22Rv1 (cell line): ENCODE data around the gene LRBA.
"Not testable (repeated sequence)": the region's sequence is repeated elsewhere in the genome, so short reads cannot be mapped to it uniquely, and the experiment has no call there.

ENCODE experiments used
- H3K27ac ChIP-seq: fragments of 450-650 bp; 2 replicates; pipeline ENCODE4 v1.5.1; 2017
- ZFX ChIP-seq: fragments of 450-650 bp; IDR thresholded peaks from 2 replicates; pipeline ENCODE4 v1.6.1; 2017; ENCODE audit warnings: antibody characterized with exemption, borderline replicate concordance
- TF ChIP-seq, protein P1 (sequence below): fragments of 450-650 bp; IDR thresholded peaks from 2 replicates; pipeline ENCODE4 v1.5.1; 2017; ENCODE audit warnings: mild to moderate bottlenecking

LRBA gene

DNA sequence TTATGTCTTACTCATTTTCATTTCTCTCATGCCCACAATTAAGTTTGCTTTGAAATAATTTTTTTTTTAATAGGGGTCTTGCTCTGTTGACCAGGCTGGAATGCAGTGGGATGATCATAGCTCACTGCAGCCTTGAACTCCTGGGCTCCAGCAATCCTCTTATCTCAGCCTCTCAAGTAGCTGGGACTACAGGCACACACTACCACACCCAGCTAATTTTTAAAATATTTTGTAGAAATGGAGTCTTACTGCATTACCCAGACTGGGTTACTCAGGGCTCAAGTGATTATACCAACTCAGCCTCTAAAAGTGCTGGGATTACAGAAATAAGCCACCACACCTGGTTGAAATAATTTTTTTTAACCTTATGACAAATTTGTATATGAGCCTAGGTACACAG, 452.3 kb downstream of the LRBA start:
- no peak for TF ChIP-seq ZFX
- TF ChIP-seq, protein P1, sequence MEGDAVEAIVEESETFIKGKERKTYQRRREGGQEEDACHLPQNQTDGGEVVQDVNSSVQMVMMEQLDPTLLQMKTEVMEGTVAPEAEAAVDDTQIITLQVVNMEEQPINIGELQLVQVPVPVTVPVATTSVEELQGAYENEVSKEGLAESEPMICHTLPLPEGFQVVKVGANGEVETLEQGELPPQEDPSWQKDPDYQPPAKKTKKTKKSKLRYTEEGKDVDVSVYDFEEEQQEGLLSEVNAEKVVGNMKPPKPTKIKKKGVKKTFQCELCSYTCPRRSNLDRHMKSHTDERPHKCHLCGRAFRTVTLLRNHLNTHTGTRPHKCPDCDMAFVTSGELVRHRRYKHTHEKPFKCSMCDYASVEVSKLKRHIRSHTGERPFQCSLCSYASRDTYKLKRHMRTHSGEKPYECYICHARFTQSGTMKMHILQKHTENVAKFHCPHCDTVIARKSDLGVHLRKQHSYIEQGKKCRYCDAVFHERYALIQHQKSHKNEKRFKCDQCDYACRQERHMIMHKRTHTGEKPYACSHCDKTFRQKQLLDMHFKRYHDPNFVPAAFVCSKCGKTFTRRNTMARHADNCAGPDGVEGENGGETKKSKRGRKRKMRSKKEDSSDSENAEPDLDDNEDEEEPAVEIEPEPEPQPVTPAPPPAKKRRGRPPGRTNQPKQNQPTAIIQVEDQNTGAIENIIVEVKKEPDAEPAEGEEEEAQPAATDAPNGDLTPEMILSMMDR: no peak
- no peak overlapping the region for H3K27ac ChIP-seq

DNA sequence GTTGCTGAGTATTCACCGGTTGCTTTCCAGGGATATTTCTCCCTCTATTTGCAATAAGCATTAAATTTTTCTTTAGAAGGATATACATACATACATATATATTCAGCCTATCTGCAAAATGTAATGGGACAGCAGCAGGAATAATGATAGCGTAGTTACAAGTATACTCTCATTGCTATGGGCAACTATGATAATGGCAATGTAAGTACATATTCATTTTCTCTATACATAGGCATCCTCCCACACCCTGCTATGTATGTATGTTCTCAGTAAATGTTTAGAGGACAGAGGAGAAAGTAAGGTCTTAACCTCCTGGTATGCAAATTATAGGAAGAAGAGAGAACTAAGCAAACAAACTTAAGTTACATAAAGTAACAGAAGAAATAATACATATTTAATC, 452.8 kb downstream of the LRBA start:
- TF ChIP-seq, protein P1: no peak
- TF ChIP-seq ZFX: no peak
- no peak overlapping the region for H3K27ac ChIP-seq

DNA sequence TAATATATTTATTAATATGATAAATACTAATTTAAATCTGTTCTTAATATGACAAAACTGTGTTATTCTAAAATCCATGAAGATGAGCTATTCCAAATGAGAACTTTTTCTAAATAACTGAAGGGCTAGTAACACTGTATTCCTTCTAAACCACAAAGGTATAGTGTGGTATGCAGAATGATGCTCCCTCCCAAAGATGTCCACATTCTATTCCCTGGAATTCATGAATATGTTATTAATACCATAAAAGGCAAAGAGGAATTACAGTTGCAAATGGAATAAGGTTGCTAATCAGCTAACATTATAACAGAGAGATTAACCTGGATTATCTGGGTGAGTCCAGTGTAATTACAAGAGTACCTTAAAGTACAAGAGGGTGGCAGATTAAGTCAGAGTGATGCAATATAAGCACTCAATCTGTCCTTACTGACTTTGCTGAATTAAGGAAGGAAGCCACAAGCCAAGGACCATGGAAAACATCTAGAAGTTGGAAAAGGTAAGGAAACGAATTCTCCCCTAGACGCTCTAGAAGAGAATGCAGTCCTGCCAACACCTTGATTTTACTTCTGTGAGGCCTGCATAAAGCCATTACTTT, 453.8 kb downstream of the LRBA start:
- TF ChIP-seq, protein P1: no peak
- no peak for TF ChIP-seq ZFX

DNA sequence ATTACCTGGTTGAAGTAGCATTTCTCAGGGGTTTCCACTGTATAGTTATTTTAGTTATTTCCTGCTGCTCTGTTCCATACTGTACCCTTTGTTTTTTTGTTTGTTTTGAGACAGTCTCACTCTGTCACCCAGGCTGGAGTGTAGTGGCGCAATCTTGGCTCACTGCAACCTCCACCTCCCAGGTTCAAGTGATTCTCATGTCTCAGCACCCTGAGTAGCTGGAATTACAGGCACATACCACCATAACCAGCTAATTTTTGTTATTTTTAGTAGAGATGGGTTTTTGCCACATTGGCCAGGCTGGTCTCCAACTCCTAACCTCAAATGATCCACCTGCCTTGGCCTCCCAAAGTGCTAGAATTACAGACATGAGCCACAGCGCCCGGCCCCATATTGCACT, 457.3 kb downstream of the LRBA start:
- H3K27ac ChIP-seq: not testable (repeated sequence)

More for the DNA sequence above, 453.8 kb downstream of the LRBA start:
- H3K27ac ChIP-seq: no peak overlapping the region

DNA sequence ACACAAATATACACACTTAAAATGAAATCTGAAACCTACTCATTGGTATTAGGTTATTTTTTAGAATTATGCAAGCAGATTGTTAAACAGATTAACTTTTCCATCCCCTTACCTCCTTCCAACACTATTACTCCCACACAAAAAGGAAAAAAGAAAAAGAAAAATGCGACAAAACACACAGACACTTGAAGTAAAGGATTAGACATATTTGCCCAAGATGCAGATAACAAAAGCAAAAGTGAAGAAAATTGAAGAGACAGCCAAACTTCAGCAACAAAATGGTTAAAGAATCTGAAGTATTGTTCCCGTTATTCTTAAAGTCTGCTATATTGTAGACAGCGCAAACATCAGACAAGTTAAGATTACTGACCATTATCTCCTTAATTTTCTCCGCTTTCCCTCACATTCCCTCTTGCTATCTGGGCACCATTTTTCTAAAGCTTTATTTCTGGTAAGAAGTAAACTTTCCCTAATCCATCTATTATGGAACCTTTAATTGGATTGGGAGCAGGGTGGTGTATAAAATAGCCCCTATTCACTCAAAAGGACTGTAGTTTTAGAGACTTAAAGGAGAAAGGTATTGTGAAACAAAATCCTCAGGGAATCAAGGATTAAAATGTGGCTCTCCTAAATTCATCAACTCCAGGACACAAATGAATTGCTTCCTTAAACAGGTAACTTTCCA, 467.8 kb downstream of the LRBA start:
- no peak overlapping the region for H3K27ac ChIP-seq
- TF ChIP-seq, protein P1: no peak
- no peak for TF ChIP-seq ZFX

DNA sequence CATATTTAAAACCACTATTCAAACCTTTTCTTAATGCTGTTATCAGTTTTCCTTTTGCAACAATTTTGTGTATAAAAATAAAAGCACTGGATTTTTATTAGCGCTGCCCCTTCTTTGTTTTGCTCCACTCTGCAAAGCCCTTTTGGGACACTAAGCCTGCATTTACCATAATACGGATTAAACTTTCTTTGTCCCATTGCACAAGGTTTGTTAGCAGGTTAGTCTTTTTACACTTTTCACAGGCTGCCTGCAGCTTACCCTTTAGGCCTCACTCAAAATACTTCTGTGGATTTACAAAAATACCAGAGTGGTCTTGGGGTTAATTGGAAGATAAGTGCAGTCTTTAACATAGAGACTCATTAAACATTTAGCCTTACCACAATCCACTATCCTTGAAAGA, 468.8 kb downstream of the LRBA start:
- no peak overlapping the region for H3K27ac ChIP-seq
- no peak for TF ChIP-seq ZFX
- TF ChIP-seq, protein P1: no peak

DNA sequence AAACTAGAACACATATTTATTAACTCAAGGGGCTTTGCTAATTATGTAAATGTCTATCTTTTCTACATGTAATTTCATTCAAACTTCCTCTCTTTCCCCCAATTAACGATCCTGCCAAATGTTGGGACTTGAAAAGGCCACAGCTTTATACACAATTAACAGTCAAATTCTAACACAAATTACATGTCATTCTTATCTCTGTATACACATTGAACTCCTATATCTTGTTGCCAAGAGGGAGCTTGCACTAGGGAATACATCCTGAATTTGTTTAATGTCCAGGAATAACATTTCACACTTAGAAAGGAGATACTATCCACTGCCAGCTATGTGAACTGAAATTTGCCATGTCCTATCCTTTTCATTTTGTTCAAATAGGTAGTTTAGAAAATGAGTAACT, 472.0 kb downstream of the LRBA start:
- no peak overlapping the region for H3K27ac ChIP-seq
- TF ChIP-seq, protein P1: no peak
- TF ChIP-seq ZFX: no peak

DNA sequence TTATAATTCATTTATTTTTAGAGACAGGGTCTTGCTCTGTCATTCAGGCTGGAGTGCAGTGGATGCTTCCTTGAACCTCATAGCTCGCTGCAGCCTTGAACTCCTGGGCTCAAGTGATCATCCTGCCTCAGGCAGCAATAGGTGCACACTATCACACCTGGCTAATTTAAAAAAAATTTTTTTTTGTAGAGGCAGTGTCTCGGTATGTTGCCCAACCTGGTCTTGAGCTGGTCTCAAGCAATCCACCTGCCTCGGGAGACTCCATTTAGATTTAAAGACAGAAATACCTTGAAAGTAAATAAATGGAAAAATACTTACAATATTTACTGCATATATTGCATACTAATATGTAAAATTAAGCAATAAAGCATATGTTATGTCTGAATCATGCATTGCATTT, 473.4 kb downstream of the LRBA start:
- no peak for TF ChIP-seq ZFX
- TF ChIP-seq, protein P1: no peak
- no peak overlapping the region for H3K27ac ChIP-seq
